ENCODE measurements around the gene GPR62. TPM values are rescaled to one million over a fixed set of nuclear protein-coding genes. Genes with fewer than 3 reads are reported as not detected.
A peak's percentile ranks its signal among the peaks of the same experiment; 100 is the strongest.

Gene GPR62
- total and polyA plus RNA-seq, 9 of the 15 experiments (the other 6 are each of a cell fraction or from before 2014, with no cell fraction given) = not detected

GRCh38 chr3:51982838-51983577 lies 27.8 kb downstream of the GPR62 start, which contains the start of gene ACY1 (continued):
- no peak for TF ChIP-seq ZNF23 (CRISPR knock-in tag; IDR thresholded peaks at IDR 0.05)
- peak; percentile 85 for TF ChIP-seq EP400 (IDR thresholded peaks at IDR 0.05)
- peak; percentile 96 to 97 for TF ChIP-seq MNT (conservative IDR thresholded peaks at IDR 0.05)
- no peak for TF ChIP-seq SNRNP70 (optimal IDR thresholded peaks at IDR 0.05; ENCODE audit: low read depth, low read length)
- peak; percentile 92 for TF ChIP-seq USF1 (CRISPR knock-in tag; IDR thresholded peaks at IDR 0.05)
- TF ChIP-seq ZNF239 (CRISPR knock-in tag; IDR thresholded peaks at IDR 0.05) = no peak
- TF ChIP-seq ZNF232 (CRISPR knock-in tag; IDR thresholded peaks at IDR 0.05) = no peak
- peak; percentile 77 for TF ChIP-seq PKNOX1 (IDR thresholded peaks at IDR 0.05)
- no peak for TF ChIP-seq FOXJ3 (CRISPR knock-in tag; IDR thresholded peaks at IDR 0.05)
- TF ChIP-seq HNRNPLL (IDR thresholded peaks at IDR 0.05; ENCODE audit: low read depth, low read length, poor library complexity, severe bottlenecking) = peak; percentile 13
- TF ChIP-seq SRF (CRISPR knock-in tag; IDR thresholded peaks at IDR 0.05) = no peak
- peak; percentile 80; the same call in 1 of the 2 replicates for TF ChIP-seq ESRRA (IDR thresholded peaks at IDR 0.05; ENCODE audit: borderline replicate concordance, low read depth)
- no peak for TF ChIP-seq NR4A1 (CRISPR knock-in tag; IDR thresholded peaks at IDR 0.05)
- no peak for TF ChIP-seq NR4A1 (tag; IDR thresholded peaks at IDR 0.05)
- peak; percentile 45 for TF ChIP-seq TFAP4 (CRISPR knock-in tag; IDR thresholded peaks at IDR 0.05; ENCODE audit: borderline replicate concordance)
- TF ChIP-seq MCM2 (IDR thresholded peaks at IDR 0.05; ENCODE audit: low read depth) = no peak
- no peak for TF ChIP-seq TCF7L2 (IDR thresholded peaks at IDR 0.05; ENCODE audit: low read depth, low read length)
- peak; percentile 53; the same call in 1 of the 2 replicates for TF ChIP-seq ZNF395 (CRISPR knock-in tag; IDR thresholded peaks at IDR 0.05)
- no peak for TF ChIP-seq CREBBP (IDR thresholded peaks at IDR 0.05; ENCODE audit: low read depth, low read length)
- no peak for TF ChIP-seq SRSF7 (optimal IDR thresholded peaks at IDR 0.05; ENCODE audit: low read depth, low read length)
- peak; percentile 76 to 79; a peak in 3 of 4 replicates for TF ChIP-seq MAZ (CRISPR knock-in tag; conservative IDR thresholded peaks at IDR 0.05 in 1 of 2, IDR thresholded peaks at IDR 0.05 in 1 of 2)
- no peak for TF ChIP-seq RBM25 (IDR thresholded peaks at IDR 0.05; ENCODE audit: low read depth, low read length, severe bottlenecking)
- no peak for TF ChIP-seq ZBTB8A (IDR thresholded peaks at IDR 0.05; ENCODE audit: partially characterized antibody)

Measured in K562 (cell line).